Stimulated activated CD4-positive, alpha-beta T cell treated with anti-CD3 and anti-CD28 coated beads, Interleukin-1b, Interleukin-23, amount 100 ng/mL, for 4 hours (primary cell): ENCODE data around the gene ADAMTS5.

Experiments used
- DNase-seq, 2 donors: peaks; one replicate each; pipeline ENCODE4 v3.0.0-alpha.2; 2020; ENCODE audit warnings: low read depth in 2 of 2

The ADAMTS5 gene

GRCh38 chr21:26967062-26967913, at the start of gene ADAMTS5:
ADAMTS5 (minus strand) TSS chr21:26967088; CDS start chr21:26966391, 697 bp downstream.
- no peak for DNase-seq

DNA sequence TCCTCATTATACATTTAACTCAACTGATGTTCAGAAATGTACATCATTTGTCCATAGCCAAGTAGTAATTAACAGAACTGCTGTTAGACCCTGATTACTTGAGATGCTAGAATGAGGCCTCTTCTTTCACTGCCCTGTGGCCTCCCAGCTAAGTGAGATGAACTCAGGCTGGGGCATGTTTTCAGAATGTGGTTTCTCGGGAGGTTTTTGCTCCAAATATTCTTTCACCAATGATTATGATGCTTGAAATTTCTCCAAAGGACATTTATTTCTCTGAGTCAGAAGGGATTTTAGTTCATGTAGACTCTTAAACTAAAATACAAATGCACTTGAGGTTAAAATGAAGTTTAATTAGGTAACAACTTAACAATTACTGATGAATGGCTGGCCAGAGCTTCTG, 34.6 kb upstream of the ADAMTS5 start:
- no peak for DNase-seq

GRCh38 chr21:26983576-26983975, 16.7 kb upstream of the ADAMTS5 start:
- no peak for DNase-seq

DNA sequence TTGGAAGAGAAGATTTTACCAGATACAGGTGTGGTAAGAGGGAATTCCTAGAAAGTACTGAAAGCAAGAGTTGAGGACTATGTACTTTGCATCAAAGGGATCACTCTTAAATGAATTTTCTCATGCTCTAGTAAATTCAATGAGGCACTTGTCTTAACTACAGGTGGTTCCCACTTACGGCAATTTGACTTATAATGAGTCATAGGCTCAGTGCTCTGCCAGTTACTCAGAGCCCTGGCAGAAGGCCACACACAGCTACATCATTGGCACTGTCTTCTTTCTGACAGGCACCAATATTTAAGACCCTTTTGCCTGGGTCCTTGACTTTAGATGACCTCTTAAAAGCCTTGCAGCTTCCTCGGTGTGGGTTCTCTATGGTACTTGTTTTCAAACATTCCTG, 15.9 kb upstream of the ADAMTS5 start:
- no peak for DNase-seq

DNA sequence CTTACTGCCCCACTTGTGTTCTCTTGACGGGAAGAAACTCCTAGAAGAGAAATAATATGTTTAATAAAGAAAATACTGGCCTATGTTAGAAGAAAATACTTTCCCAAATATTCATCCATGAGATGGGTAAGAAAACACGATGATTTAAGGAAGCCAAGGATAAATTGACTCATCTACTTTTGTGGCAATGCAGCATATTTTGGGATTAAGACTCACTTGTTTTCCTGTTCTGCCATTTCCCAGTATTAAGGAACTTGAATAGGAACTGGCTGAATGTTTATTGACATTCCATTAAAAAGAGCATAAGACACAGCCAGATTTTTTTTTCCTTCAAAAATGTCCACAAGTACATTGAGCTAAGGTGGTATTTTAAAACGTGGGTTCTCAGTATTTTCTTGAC, 10.9 kb upstream of the ADAMTS5 start:
- DNase-seq = no peak

- DNase-seq = no peak
Measured at GRCh38 chr21:26973226-26973625, 6.3 kb upstream of the ADAMTS5 start.

GRCh38 chr21:26972192-26972591, 5.3 kb upstream of the ADAMTS5 start:
- no peak for DNase-seq

DNA sequence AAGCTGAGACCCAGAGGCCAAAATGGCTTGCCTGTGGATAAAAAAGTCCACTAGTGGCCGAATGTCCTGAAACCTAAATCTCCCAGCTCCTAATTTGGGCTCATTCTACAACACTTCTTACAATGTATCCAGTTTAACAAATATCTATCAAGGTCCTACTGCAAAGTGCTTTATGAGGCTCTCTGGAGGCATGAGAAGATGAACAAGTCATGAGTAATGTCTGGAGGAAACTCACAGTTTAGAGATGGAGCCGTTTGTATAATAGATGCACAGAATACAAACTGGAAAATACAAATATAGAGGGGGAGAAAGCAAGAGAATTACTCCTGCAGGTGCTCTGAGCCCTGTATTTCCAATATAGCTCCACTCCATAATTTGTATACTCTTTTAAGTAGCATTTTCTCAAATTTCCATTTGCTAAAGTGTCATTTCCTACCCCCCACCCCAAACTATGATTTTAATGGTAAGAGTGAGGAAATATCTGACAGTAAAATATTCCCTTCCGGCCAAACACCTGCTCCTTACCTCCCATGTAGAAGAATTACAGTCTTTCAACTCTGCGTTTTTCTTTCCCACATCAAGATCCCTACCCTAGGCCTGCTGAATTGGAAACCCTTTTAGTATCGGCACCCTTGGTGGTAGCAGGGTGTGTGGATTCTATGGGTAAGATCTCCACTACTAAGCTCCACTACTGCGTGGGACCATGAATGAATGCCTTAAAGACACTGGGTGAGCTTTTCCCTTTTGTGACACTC, 3.3 kb upstream of the ADAMTS5 start:
- DNase-seq = no peak

- DNase-seq = no peak
Measured at GRCh38 chr21:26966649-26967061, 233 bp downstream of the ADAMTS5 start.

DNA sequence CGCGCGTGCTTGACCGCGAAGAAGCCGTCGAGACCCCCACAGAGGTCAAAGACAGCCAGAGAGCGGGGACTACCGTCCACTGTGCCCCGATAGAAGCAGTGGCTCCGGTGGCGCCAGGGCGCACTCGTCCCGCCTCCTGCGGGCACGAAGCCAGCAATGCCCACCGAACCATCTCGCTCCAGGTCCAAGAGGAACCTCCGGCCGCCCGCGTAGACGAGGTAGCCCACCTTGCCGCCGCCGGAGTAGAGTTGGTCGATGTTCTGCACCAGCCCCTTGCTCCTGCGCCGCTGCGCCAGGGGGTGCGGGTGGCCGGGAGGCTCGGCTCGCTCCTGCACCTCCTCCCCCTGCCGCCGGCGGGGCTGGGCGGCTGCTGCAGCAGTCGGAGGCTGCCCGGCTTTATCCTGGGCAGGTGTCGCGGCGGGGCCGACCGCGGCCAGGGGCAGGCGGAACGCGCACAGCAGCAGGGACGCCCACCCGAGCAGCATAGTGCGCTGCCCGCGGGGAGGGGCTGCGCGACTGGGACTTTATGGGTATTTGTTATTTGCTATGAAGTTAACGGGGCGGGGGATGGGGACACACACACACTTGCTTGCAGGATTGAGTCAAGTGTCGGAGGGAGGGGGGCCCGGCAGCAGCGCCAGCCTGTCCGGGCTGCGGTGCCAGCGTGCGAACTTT, 844 bp downstream of the ADAMTS5 start:
- no peak for DNase-seq

GRCh38 chr21:26965040-26965906, 1.6 kb downstream of the ADAMTS5 start:
- no peak for DNase-seq

DNA sequence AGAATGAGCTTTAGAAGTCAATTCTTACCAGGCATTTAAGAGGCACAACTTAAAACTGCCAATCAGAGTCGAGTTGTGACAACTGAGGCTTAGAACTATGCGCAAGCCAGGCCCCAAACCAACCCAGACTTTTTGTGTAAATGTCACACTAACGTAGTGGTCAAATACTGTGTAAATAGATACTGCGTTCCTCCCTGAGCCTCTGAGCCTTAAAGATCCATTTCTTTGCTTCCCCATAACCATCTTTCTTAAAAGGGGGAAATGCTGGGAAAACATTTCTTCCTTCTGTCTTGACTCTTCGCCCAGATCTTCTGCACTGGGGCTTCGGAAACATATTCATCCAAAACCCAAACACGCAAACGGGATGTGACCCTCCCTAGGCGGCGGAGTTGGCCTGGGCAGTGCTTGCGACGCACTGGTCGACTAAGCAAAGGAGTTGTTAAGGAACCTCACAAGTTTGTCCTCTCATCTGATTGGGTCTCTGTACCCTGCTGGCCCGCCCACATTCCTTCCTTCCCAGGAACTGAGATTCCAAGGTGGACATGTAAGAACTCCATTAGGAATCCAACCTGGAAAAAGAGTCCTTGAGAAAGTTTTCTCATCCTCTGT, 2.6 kb downstream of the ADAMTS5 start:
- DNase-seq = no peak

DNA sequence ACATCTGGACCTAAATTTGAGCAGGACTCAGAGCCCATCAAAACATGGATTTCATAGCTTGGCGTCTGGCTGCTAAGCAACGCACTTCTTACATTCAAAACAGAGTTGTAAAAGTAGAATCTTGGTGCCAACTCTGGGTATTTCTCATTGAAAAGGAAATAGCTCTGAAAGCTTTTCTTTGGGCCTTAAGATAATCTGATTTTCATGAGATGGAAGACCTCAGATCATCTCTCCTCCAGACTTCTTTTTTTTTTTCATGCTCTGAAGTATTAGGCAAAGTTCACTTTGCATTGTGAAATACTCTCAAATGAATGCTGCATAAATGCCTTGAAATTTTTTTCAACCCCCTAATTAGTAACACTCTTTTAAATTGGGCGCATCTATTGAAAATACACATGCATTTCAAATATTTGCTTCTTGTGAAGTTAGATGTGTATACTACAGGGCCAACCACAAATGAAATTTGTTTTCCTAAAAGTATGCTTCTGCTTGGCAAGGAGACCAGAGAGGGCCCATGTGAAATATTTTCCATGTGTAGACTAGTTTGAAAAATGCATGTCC, 4.2 kb downstream of the ADAMTS5 start:
- no peak for DNase-seq

DNA sequence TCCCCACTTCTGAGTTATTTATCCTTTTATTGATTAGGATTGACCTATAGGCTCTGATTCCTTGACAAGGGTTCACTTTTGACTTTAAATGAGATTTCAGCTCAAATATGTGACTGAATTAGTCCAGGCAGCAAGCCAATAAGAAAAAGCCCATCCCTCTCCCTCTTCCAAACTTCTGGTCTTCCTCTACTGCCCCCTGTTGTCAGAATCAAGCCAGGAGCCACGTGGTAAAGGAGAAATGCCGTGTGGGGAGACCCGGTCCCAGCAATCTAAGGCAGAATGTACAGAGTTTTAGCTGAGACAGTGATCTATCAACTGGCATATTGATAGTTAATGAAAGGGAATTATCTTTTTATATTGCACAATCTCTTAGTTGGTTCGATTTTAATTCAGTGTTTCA, 5.2 kb downstream of the ADAMTS5 start:
- no peak for DNase-seq

DNA sequence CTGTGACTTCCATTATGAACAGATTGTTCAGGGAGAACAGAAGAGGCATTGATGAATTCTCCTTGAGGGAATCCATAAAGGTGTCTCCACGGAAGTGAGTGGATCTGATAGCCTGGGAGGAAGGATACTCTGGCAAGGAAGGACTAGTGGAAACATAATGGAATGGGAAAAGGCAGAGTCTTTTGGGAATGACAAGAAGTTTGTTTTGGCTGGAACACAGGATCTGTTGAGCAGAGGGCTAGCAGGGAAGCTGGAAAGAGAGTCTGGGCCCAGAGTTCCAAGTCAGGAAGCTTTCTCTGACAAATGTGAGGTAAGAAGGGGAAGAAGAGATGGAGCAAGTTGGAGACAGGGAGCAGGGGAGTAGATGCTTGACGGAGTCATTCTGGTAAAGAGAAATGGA, 8.1 kb downstream of the ADAMTS5 start:
- no peak for DNase-seq

GRCh38 chr21:26956813-26957212, 10.1 kb downstream of the ADAMTS5 start:
- no peak for DNase-seq

- DNase-seq = no peak
Measured at GRCh38 chr21:26956216-26956615, 10.7 kb downstream of the ADAMTS5 start.

DNA sequence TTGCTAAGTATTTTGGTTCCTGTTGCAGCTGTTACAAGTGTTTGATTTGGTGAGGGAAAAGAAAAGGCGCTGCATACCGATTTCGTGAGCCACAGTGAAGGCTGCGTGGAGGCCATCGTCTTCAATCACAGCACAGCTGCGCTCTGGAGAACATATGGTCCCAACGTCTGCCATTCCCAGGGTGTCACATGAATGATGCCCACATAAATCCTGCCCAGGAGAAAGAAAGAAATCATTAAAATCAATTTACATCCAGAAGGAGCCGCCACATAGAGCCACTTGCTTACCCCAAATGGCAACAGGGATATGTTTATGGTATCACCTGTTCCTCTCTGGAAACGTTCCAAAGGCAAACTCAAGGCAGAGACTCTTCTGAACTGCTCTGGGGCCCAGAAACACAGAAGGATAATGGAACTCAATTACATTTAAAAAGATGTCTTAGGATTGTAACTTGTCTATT, 12.2 kb downstream of the ADAMTS5 start:
- DNase-seq = no peak

DNA sequence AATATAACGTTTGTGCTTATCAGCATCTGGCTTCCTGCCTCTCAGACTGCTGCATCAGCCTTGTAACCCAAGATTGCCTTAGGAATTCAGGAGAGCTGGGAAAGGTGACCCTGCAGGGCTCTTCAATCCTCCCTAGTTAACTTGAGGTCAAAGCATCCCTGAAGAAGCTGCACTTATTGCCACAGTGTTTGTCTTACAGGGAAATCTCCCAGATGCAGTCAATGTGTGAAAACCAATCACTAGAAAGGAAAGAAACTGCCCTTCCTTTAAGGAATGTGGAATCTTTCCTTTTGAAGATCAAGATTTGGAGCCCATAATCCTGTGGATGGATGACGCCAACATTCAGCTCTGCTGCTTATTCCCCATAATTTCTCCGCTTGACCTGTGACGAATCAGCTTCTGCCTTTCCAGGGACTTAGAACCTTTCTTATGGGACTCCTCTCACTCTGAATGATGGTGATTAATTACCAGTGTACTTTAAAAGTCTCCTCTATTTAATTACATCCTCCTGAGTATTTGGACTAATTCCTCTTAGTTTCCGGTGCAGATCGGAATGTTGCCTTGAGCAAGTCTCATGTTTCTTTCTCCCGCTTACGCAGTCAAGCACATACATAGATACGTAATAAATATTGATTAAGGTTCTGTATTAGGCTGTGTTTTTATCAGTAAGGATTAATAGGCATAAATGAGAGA, 14.4 kb downstream of the ADAMTS5 start:
- DNase-seq = no peak

DNA sequence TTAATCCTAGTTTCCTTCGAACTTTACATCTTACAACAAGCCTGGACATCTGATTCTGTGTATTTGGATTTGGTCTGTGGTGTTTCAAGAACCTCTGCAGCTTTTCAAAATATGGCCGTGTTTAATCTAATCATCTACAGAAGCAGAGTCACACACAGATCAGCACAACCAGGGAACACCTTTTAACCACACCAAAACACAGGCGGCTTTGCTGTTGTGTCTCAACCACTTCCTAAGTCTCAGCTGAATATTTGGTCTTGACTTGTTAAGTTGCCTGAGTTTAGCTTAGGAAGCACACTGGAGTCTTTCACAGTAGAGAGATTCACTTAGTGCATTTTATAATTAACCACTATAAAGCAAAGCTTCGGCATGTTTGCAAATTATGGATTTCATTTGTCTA, 17.1 kb downstream of the ADAMTS5 start:
- DNase-seq = no peak
